HG02943 (cell line): Measurements from ENCODE around the gene PKN2.
"Not testable (repeated sequence)": the region's sequence is repeated elsewhere in the genome, so short reads cannot be mapped to it uniquely, and the experiment has no call there.

Experiments used
- ATAC-seq: cut with Tn5 transposase; IDR thresholded peaks from one replicate; pipeline ENCODE4 v1.9.1; 2021; ENCODE audit warnings: mild to moderate bottlenecking, low read depth, moderate library complexity; ENCODE audit not compliant: unreplicated experiment

The PKN2 gene

DNA sequence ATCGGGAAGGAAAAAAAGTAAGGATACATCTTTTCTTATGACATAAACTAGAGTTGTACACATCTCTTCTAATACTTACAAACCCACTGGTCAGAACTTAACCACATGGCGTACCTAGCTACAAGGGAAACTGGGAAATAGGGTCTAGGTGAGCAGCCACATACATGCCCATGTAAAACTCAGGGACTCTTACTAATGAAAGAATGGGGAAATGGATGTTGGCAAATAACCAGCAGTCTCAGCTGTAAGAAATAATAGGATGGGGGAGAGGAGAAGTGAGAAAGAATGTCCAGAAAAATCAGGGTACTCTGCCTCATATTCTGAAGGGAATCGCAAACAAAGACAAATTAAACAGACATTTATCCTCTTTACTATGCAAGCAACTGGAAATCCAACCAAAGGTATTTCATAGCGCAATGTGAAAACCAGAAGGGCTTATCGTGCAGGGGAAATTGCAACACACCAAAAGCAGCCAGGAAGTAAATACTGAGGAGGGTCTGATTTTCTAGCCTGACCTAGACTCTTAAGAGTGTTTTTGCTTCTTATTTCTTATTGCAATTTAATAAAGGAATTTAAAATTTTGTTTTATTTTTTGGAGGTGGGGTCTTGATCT lies 189.8 kb downstream of the PKN2 start:
- ATAC-seq, result no peak

DNA sequence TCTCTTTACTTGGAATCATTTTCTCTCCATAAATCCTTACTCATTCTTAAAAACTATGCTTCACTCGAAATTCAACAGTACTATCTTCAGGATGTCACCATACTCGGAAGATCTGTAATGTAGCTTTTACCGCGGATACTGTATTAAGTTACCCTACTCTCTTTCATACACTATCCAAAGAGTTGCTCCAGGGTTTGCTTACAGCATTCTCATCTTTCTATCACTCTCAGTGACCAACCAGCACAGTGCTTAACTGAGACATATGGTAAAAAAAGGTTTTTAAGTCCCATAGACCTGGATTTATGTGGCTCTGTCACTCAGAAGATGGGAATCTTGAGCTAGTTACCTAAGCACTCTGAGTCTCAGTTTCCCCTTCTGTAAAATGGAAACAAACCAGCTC lies 191.5 kb downstream of the PKN2 start:
- ATAC-seq, result no peak

DNA sequence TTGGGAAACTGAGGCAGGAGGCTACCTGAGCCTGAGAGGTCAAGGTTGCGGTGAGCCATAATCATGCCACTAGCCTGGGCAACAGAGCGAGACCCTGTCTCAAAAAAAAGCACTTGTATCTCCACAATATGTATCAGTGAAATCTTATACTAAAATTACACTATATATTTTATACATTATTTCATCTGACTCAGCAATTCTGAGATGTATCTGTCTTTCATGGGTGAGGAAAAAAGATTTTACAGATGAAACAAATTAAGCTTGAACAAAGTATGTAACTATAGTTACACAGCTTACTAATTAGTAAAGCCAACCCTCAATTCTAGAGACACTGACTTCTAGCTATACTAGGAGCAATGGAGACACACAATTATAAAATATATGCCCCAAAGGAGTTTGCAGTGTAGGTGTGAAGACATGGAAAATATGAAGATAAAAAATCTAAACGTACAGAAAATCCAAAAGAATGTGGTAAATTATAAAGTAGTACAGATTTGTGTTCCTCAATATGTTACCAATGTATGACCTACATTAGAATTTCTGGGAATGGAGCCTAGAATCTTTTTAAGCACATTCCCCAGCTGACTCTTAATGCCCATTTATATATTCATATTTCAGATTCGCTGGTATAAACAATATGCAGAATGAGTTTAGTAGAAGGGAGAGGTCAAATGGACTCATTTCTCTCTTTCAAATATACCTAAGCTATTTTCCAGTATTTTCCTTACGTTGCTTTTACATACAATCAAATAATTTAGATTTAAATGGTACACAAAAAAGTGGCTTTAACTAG lies 192.7 kb downstream of the PKN2 start:
- no peak for ATAC-seq

DNA sequence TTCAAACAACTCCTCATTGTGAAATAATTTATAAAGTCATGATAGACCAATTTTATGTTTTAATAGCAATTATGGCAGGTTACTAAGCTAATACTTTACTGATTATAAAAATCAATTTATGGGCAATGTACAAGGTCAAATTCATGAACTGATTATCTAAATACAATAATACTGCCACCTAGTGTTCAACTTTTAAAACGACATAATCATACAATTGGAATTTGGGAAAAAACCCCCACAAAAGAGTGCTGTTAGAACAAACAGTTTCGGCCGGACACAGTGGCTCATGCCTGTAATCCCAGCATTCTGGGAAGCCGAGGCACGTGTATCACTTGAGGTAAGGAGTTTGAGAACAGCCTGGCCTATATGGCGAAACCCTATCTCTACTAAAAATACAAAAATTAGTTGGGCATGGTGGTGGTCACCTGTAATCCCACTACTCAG lies 193.3 kb downstream of the PKN2 start:
- no peak for ATAC-seq

DNA sequence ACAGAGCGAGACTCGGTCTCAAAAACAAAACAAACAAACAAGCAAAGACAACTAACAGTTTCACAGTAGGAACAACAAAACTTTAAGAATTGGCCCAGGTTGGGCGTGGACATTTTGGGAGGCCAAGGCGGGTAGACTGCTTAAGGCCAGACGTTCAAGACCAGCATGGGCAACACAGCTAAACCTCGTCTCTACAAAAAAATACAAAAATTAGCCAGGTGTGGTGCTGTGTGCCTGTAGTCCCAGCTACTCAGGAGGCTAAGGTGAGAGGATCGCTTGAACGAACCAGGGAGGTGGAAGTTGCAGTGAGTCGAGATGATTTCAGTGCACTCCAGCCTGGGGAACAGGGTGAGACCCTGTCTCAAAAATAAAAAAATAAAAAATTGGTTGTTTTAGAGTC lies 193.8 kb downstream of the PKN2 start:
- no peak for ATAC-seq

DNA sequence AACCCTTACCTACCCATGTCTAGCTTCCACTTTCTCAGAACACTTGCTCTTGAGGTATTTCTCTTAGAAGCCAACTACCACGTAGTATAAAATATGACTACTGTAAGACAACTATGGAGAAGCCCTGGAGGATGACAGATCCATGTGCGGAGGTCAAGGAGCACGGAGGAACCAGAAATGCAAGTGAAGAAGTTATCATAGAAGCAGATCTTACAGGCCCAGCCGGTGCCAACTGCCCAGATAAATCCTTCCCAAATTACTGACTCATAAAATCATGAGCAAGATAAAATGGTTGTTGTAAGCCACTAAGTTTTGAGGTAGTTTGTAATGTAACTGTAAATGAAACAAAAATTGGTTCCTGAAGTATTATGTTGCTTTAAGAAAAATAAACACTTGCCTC lies 194.7 kb downstream of the PKN2 start:
- no peak for ATAC-seq

DNA sequence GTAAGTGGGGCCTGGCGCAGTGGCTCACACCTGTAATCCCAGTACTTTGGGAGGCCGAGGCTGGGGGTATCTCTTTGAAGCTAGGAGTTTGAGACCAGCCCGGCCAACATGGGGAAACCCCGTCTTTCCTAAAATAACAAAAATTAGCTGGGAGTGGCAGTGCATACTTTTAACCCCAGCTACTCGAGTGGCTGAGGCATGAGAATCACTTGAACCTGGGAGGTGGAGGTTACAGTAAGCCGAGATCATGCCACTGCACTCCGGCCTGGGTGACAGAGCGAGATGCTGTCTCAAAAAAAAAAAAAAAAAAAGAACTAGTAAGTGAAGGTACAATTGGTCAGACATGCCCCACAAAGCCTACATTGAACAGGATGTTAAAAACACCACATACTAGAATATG lies 196.6 kb downstream of the PKN2 start:
- ATAC-seq, result not testable (repeated sequence)

DNA sequence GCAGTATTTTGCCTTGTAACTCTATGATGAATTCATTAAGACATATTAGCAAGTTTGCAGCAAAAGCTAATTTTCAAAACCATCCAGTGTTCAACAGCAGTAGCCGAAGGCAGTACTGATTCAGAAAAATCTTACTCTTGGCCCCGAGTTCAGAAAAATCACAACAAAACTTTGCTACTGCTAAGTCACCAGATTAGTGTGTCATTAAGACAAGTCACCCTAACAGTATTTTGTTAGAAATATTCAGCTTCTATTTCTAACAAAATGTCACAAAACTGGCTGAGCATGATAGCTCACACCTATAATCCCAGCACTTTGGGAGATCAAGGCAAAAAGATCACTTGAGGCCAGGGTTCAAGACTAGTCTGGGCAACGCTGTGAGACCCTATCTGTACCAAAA lies 199.1 kb downstream of the PKN2 start:
- ATAC-seq, result no peak
